ENCODE results near the gene STIMATE. TPM values are rescaled to one million over a fixed set of nuclear protein-coding genes. Genes with fewer than 3 reads are reported as not detected.

The STIMATE gene
- total RNA-seq, 4 donors from 2014 or later: 15.9 to 25.7 (median 19.3) TPM

DNA sequence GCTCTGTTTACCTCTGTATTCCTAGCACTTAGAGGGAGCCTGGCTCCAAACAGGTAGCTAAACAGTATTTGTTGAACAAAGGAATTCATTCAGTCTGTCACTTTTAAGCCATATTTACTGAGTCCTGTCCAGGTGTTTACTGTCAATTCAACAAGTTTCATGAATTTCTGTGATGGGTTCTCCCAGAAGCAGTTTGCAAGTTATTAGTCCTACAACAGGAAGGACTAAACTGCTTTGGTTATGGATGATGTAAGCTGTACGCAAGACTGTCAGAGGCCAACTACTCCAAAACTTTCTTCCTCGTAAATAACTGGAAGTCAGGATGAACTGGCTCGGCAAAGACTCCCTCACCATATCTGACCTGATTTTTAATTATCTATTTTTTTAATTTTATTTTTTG is 25.1 kb downstream of the STIMATE start:
- 90% methylated on average over 3 of the region's 3 CpGs for WGBS
- H3K4me1 ChIP-seq: peaks cover 17% of the 10 kb centered on the region
- TF ChIP-seq POLR2AphosphoS5 (IDR thresholded peaks at IDR 0.05) (no peak), EP300 (IDR thresholded peaks at IDR 0.05) (no peak), POLR2A (IDR thresholded peaks at IDR 0.05) (no peak)
- TF ChIP-seq, protein P1, sequence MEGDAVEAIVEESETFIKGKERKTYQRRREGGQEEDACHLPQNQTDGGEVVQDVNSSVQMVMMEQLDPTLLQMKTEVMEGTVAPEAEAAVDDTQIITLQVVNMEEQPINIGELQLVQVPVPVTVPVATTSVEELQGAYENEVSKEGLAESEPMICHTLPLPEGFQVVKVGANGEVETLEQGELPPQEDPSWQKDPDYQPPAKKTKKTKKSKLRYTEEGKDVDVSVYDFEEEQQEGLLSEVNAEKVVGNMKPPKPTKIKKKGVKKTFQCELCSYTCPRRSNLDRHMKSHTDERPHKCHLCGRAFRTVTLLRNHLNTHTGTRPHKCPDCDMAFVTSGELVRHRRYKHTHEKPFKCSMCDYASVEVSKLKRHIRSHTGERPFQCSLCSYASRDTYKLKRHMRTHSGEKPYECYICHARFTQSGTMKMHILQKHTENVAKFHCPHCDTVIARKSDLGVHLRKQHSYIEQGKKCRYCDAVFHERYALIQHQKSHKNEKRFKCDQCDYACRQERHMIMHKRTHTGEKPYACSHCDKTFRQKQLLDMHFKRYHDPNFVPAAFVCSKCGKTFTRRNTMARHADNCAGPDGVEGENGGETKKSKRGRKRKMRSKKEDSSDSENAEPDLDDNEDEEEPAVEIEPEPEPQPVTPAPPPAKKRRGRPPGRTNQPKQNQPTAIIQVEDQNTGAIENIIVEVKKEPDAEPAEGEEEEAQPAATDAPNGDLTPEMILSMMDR (IDR thresholded peaks at IDR 0.05): no peak
- H3K27me3 ChIP-seq: no peaks in the 10 kb centered on the region
- H3K4me3 ChIP-seq: no peak overlapping the region
- DNase-seq (ENCODE audit: low spot score in 2 of 2): no peak
- no peak overlapping the region for H3K27ac ChIP-seq
- no peaks in the 10 kb centered on the region for H3K9me3 ChIP-seq
- H3K36me3 ChIP-seq: no peaks in the 10 kb centered on the region

- Histone ChIP-seq H3K27me3 (no peaks in the 10 kb centered on the region), H3K4me3 (no peak overlapping the region), H3K9me3 (no peaks in the 10 kb centered on the region), H3K4me1 (peaks cover 17% of the 10 kb centered on the region), H3K27ac (no peak overlapping the region), H3K36me3 (no peaks in the 10 kb centered on the region)
- WGBS: 79% methylated on average over 9 of the region's 9 CpGs
- no peak for DNase-seq (ENCODE audit: low spot score in 2 of 2)
- TF ChIP-seq, protein P1 (IDR thresholded peaks at IDR 0.05): no peak
- no peak for TF ChIP-seq POLR2A (IDR thresholded peaks at IDR 0.05)
- TF ChIP-seq EP300 (IDR thresholded peaks at IDR 0.05): no peak
- no peak for TF ChIP-seq POLR2AphosphoS5 (IDR thresholded peaks at IDR 0.05)
Observed at GRCh38 chr3:52871761-52872160, 25.6 kb downstream of the STIMATE start.

- DNase-seq (ENCODE audit: low spot score in 2 of 2): no peak
- Histone ChIP-seq H3K27ac (no peak overlapping the region), H3K27me3 (no peaks in the 10 kb centered on the region), H3K9me3 (no peaks in the 10 kb centered on the region), H3K4me1 (peaks cover 17% of the 10 kb centered on the region), H3K4me3 (no peak overlapping the region), H3K36me3 (no peaks in the 10 kb centered on the region)
- WGBS: 92% methylated on average over 2 of the region's 10 CpGs
- TF ChIP-seq POLR2A (IDR thresholded peaks at IDR 0.05): no peak
- no peak for TF ChIP-seq EP300 (IDR thresholded peaks at IDR 0.05)
- no peak for TF ChIP-seq POLR2AphosphoS5 (IDR thresholded peaks at IDR 0.05)
- TF ChIP-seq, protein P1 (IDR thresholded peaks at IDR 0.05): no peak
Observed at GRCh38 chr3:52870471-52870870, 26.9 kb downstream of the STIMATE start.

DNA sequence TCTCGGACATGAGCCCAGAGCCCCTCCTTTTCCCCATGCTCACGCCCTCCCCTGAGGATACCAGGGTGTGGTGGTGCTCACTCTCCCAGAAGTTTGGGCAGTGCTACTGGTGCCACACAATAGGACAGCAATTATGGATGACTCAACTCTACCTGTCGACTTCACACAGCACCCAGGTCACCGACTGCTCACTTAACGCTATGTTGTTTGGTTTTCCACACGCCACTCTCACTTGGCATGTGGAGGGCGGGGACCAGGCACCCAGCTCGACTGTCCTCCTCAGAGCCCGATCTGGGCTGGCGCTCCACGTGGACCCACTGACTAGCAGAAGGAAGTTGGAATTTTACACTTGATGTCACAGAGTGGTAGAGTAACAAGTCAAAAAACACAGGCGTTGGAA is 30.9 kb downstream of the STIMATE start:
- 61% methylated on average over 12 of the region's 12 CpGs for WGBS
- Histone ChIP-seq H3K4me3 (no peak overlapping the region), H3K9me3 (no peaks in the 10 kb centered on the region), H3K27ac (no peak overlapping the region), H3K36me3 (no peaks in the 10 kb centered on the region), H3K27me3 (no peaks in the 10 kb centered on the region), H3K4me1 (peaks cover 3% of the 10 kb centered on the region)
- no peak for DNase-seq (ENCODE audit: low spot score in 2 of 2)
- no peak for TF ChIP-seq EP300 (IDR thresholded peaks at IDR 0.05)
- TF ChIP-seq POLR2A (IDR thresholded peaks at IDR 0.05): no peak
- no peak for TF ChIP-seq POLR2AphosphoS5 (IDR thresholded peaks at IDR 0.05)
- TF ChIP-seq, protein P1 (IDR thresholded peaks at IDR 0.05): no peak

DNA sequence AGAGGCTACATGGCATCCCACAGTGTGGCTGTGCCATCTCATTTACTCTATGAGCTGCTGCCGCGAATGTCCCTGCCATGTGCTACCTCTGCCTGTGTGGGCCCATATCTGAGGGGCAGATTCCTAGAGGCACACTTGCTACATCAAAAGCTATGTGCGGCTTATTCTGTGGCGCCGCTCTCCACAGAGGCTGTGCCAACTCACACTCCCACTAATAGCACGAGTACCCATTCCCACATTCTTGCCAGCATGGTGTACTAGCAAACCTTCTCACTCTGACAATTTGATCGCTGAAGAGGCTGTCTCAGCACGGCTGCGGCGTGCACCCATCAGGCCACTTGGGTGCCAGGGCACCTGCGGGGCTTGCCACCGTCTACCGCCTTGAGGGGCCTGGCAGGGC is 31.4 kb downstream of the STIMATE start:
- Histone ChIP-seq H3K9me3 (no peaks in the 10 kb centered on the region), H3K27me3 (no peaks in the 10 kb centered on the region)

More for the DNA sequence above, 31.4 kb downstream of the STIMATE start:
- DNase-seq (ENCODE audit: low spot score in 2 of 2): no peak
- WGBS: 66% methylated on average over 13 of the region's 13 CpGs
- TF ChIP-seq, protein P1 (IDR thresholded peaks at IDR 0.05): no peak
- TF ChIP-seq POLR2A (IDR thresholded peaks at IDR 0.05): no peak
- no peak overlapping the region for H3K4me3 ChIP-seq
- no peaks in the 10 kb centered on the region for H3K36me3 ChIP-seq
- peaks cover 3% of the 10 kb centered on the region for H3K4me1 ChIP-seq
- no peak overlapping the region for H3K27ac ChIP-seq
